Mesendoderm (in vitro differentiated cells): Measurements from ENCODE around the gene GIPC2.

Experiments used
- DNase-seq: peaks from one replicate; pipeline ENCODE4 v3.0.0; 2013
- H2AK5ac ChIP-seq: 2 replicates; pipeline ENCODE4 v1.6.1; 2013; ENCODE audit warnings: low read length, inconsistent platforms
- H2BK120ac ChIP-seq: 2 replicates; pipeline ENCODE4 v1.6.1; 2013; ENCODE audit warnings: low read depth, mild to moderate bottlenecking, low read length, moderate library complexity, mixed read lengths
- H2BK15ac ChIP-seq: replicated peaks from 2 replicates; pipeline ENCODE4 v1.6.1; 2013; ENCODE audit warnings: low read depth, mild to moderate bottlenecking, moderate library complexity
- H2BK5ac ChIP-seq: 2 replicates; pipeline ENCODE4 v1.6.1; 2013; ENCODE audit warnings: low read length, inconsistent platforms
- H3K18ac ChIP-seq: 2 replicates; pipeline ENCODE4 v1.6.1; 2013; ENCODE audit warnings: mild to moderate bottlenecking, low read length, mixed read lengths
- H3K23ac ChIP-seq: one replicate; pipeline ENCODE4 v1.6.1; 2013; ENCODE audit warnings: low read length
- H3K27ac ChIP-seq: 2 replicates; pipeline ENCODE4 v1.5.1; 2013; ENCODE audit warnings: low read depth, mild to moderate bottlenecking, inconsistent platforms, low read length, moderate library complexity
- H3K27me3 ChIP-seq: 2 replicates; pipeline ENCODE4 v1.6.1; 2013; ENCODE audit warnings: low read length, control low read depth, mild to moderate bottlenecking, inconsistent platforms; ENCODE audit not compliant: insufficient read depth, poor library complexity
- H3K36me3 ChIP-seq: 2 replicates; pipeline ENCODE4 v1.6.1; 2013; ENCODE audit warnings: low read length, inconsistent platforms; ENCODE audit not compliant: control insufficient read depth, insufficient read depth
- H3K4ac ChIP-seq: one replicate; pipeline ENCODE4 v1.6.1; 2013; ENCODE audit warnings: low read depth, mild to moderate bottlenecking, low read length, moderate library complexity
- H3K4me1 ChIP-seq: 2 replicates; pipeline ENCODE4 v1.6.1; 2013; ENCODE audit warnings: low read depth, low read length, inconsistent platforms; ENCODE audit not compliant: control insufficient read depth
- H3K4me2 ChIP-seq: 2 replicates; pipeline ENCODE4 v1.6.1; 2013; ENCODE audit warnings: low read length
- H3K4me3 ChIP-seq: 2 replicates; pipeline ENCODE4 v1.5.1; 2013; ENCODE audit warnings: mild to moderate bottlenecking, low read length
- H3K56ac ChIP-seq: one replicate; pipeline ENCODE4 v1.6.1; 2013; ENCODE audit warnings: low read length
- H3K79me1 ChIP-seq: 2 replicates; pipeline ENCODE4 v1.6.1; 2013; ENCODE audit warnings: low read length, inconsistent platforms
- H3K79me2 ChIP-seq: 2 replicates; pipeline ENCODE4 v1.6.1; 2013; ENCODE audit warnings: mild to moderate bottlenecking, low read length; ENCODE audit not compliant: control insufficient read depth, insufficient read depth
- H3K9ac ChIP-seq: 2 replicates; pipeline ENCODE4 v1.6.1; 2013; ENCODE audit warnings: low read length, inconsistent platforms
- H4K5ac ChIP-seq: one replicate; pipeline ENCODE4 v1.6.1; 2013; ENCODE audit warnings: low read length
- H4K8ac ChIP-seq: one replicate; pipeline ENCODE4 v1.6.1; 2013; ENCODE audit warnings: low read depth, mild to moderate bottlenecking, control low read depth, low read length, moderate library complexity
- WGBS: extraction: QIAGEN DNeasy Blood & Tissue Kit; methylation state at CpG from one replicate; pipeline ENCODE4 v1.1.7; 2013; ENCODE audit warnings: low lambda C conversion rate, missing lambda C conversion rate; ENCODE audit not compliant: insufficient coverage; ENCODE audit errors: extremely low coverage; 5-methylcytosine and 5-hydroxymethylcytosine counted together

Gene GIPC2

GRCh38 chr1:78132174-78132947 is 86.6 kb downstream of the GIPC2 start:
- H2BK15ac ChIP-seq: no peak overlapping the region
- H2BK5ac ChIP-seq: no peak overlapping the region
- no CpG with 5 or more reads among the region's 3 CpGs for WGBS
- no peak for DNase-seq
- H2BK120ac ChIP-seq: no peak overlapping the region
- no peak overlapping the region for H3K27ac ChIP-seq
- H3K18ac ChIP-seq: no peak overlapping the region
- no peaks in the 10 kb centered on the region for H3K36me3 ChIP-seq
- no peak overlapping the region for H3K4me3 ChIP-seq
- H4K5ac ChIP-seq: no peak overlapping the region
- H3K79me2 ChIP-seq: no peaks in the 10 kb centered on the region
- H3K27me3 ChIP-seq: no peaks in the 10 kb centered on the region
- H3K4ac ChIP-seq: no peak overlapping the region
- H3K23ac ChIP-seq: no peak overlapping the region
- no peak overlapping the region for H4K8ac ChIP-seq
- H2AK5ac ChIP-seq: no peak overlapping the region
- no peak overlapping the region for H3K9ac ChIP-seq
- no peak overlapping the region for H3K4me2 ChIP-seq
- H3K56ac ChIP-seq: no peak overlapping the region
- no peaks in the 10 kb centered on the region for H3K79me1 ChIP-seq
- no peaks in the 10 kb centered on the region for H3K4me1 ChIP-seq

- no peak overlapping the region for H3K18ac ChIP-seq
- no peak overlapping the region for H3K56ac ChIP-seq
- H3K9ac ChIP-seq: no peak overlapping the region
- H4K5ac ChIP-seq: no peak overlapping the region
- H3K23ac ChIP-seq: no peak overlapping the region
- no peaks in the 10 kb centered on the region for H3K27me3 ChIP-seq
- no peak overlapping the region for H3K27ac ChIP-seq
- H3K4me2 ChIP-seq: no peak overlapping the region
- H2AK5ac ChIP-seq: no peak overlapping the region
- H2BK120ac ChIP-seq: no peak overlapping the region
- H3K36me3 ChIP-seq: no peaks in the 10 kb centered on the region
- no peak overlapping the region for H4K8ac ChIP-seq
- H3K79me2 ChIP-seq: no peaks in the 10 kb centered on the region
- H3K4me3 ChIP-seq: no peak overlapping the region
- H3K4me1 ChIP-seq: no peaks in the 10 kb centered on the region
- H2BK5ac ChIP-seq: no peak overlapping the region
- no CpG with 5 or more reads among the region's 1 CpG for WGBS
- DNase-seq: no peak
- no peak overlapping the region for H2BK15ac ChIP-seq
- no peaks in the 10 kb centered on the region for H3K79me1 ChIP-seq
- H3K4ac ChIP-seq: no peak overlapping the region
These were observed 87.2 kb downstream of the GIPC2 start for GRCh38 chr1:78132948-78133322.

- H3K18ac ChIP-seq: no peak overlapping the region
- no peak overlapping the region for H2AK5ac ChIP-seq
- no peak overlapping the region for H3K23ac ChIP-seq
- no peak overlapping the region for H3K56ac ChIP-seq
- no peak overlapping the region for H3K4ac ChIP-seq
- H4K8ac ChIP-seq: no peak overlapping the region
- no peak for DNase-seq
- no peaks in the 10 kb centered on the region for H3K27me3 ChIP-seq
- no peak overlapping the region for H3K4me2 ChIP-seq
- no peaks in the 10 kb centered on the region for H3K4me1 ChIP-seq
- H3K79me2 ChIP-seq: no peaks in the 10 kb centered on the region
- no peak overlapping the region for H3K27ac ChIP-seq
- no CpG with 5 or more reads among the region's 1 CpG for WGBS
- H3K9ac ChIP-seq: no peak overlapping the region
- H2BK15ac ChIP-seq: no peak overlapping the region
- no peak overlapping the region for H3K4me3 ChIP-seq
- no peaks in the 10 kb centered on the region for H3K36me3 ChIP-seq
- H4K5ac ChIP-seq: no peak overlapping the region
- no peak overlapping the region for H2BK5ac ChIP-seq
- H2BK120ac ChIP-seq: no peak overlapping the region
- H3K79me1 ChIP-seq: no peaks in the 10 kb centered on the region
These were observed 90.9 kb downstream of the GIPC2 start for GRCh38 chr1:78136680-78137079.

- Histone ChIP-seq H3K56ac (no peak overlapping the region), H3K23ac (no peak overlapping the region), H3K4me2 (no peak overlapping the region), H2BK5ac (no peak overlapping the region), H2BK120ac (no peak overlapping the region), H3K79me2 (no peaks in the 10 kb centered on the region), H3K27ac (no peak overlapping the region), H3K4me1 (no peaks in the 10 kb centered on the region), H2BK15ac (no peak overlapping the region), H3K27me3 (no peaks in the 10 kb centered on the region), H3K4me3 (no peak overlapping the region), H2AK5ac (no peak overlapping the region), H4K8ac (no peak overlapping the region), H3K36me3 (no peaks in the 10 kb centered on the region), H3K79me1 (no peaks in the 10 kb centered on the region), H3K9ac (no peak overlapping the region), H3K4ac (no peak overlapping the region), H3K18ac (no peak overlapping the region), H4K5ac (no peak overlapping the region)
- no CpG with 5 or more reads among the region's 3 CpGs for WGBS
- DNase-seq: no peak
These were observed 95.9 kb downstream of the GIPC2 start for GRCh38 chr1:78141531-78142231.

GRCh38 chr1:78142736-78143135 is 97.0 kb downstream of the GIPC2 start:
- no peaks in the 10 kb centered on the region for H3K4me1 ChIP-seq
- no peak overlapping the region for H3K4me2 ChIP-seq
- H3K79me1 ChIP-seq: no peaks in the 10 kb centered on the region
- no peak overlapping the region for H3K4ac ChIP-seq
- H4K8ac ChIP-seq: no peak overlapping the region
- no peak overlapping the region for H3K56ac ChIP-seq
- H3K23ac ChIP-seq: no peak overlapping the region
- H3K27me3 ChIP-seq: no peaks in the 10 kb centered on the region
- H3K27ac ChIP-seq: no peak overlapping the region
- DNase-seq: no peak
- WGBS: no CpG with 5 or more reads among the region's 4 CpGs
- H4K5ac ChIP-seq: no peak overlapping the region
- H2BK15ac ChIP-seq: no peak overlapping the region
- no peak overlapping the region for H3K18ac ChIP-seq
- no peaks in the 10 kb centered on the region for H3K36me3 ChIP-seq
- no peak overlapping the region for H3K4me3 ChIP-seq
- H3K9ac ChIP-seq: no peak overlapping the region
- no peak overlapping the region for H2BK5ac ChIP-seq
- no peaks in the 10 kb centered on the region for H3K79me2 ChIP-seq
- H2BK120ac ChIP-seq: no peak overlapping the region
- no peak overlapping the region for H2AK5ac ChIP-seq
